Measurements from ENCODE around the gene ZNF227.
"Not testable (repeated sequence)": the region's sequence is repeated elsewhere in the genome, so short reads cannot be mapped to it uniquely, and the experiment has no call there.

GRCh38 chr19:44221291-44221690 lies 9.0 kb downstream of the ZNF227 start:
- TF ChIP-seq, protein P1, sequence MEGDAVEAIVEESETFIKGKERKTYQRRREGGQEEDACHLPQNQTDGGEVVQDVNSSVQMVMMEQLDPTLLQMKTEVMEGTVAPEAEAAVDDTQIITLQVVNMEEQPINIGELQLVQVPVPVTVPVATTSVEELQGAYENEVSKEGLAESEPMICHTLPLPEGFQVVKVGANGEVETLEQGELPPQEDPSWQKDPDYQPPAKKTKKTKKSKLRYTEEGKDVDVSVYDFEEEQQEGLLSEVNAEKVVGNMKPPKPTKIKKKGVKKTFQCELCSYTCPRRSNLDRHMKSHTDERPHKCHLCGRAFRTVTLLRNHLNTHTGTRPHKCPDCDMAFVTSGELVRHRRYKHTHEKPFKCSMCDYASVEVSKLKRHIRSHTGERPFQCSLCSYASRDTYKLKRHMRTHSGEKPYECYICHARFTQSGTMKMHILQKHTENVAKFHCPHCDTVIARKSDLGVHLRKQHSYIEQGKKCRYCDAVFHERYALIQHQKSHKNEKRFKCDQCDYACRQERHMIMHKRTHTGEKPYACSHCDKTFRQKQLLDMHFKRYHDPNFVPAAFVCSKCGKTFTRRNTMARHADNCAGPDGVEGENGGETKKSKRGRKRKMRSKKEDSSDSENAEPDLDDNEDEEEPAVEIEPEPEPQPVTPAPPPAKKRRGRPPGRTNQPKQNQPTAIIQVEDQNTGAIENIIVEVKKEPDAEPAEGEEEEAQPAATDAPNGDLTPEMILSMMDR (IDR thresholded peaks at IDR 0.05; ENCODE audit: low read length) = not testable (repeated sequence)
- TF ChIP-seq EZH2 (IDR thresholded peaks at IDR 0.05; ENCODE audit: borderline replicate concordance, low read length) = not testable (repeated sequence)
